NCI-H1930 (cell line): ENCODE results near the gene MUC15.

ENCODE experiments used
- DNase-seq, 2 experiments: peaks; one replicate each; lab custom pipeline; 2025; lab: John Stamatoyannopoulos, UW

MUC15 gene

DNA sequence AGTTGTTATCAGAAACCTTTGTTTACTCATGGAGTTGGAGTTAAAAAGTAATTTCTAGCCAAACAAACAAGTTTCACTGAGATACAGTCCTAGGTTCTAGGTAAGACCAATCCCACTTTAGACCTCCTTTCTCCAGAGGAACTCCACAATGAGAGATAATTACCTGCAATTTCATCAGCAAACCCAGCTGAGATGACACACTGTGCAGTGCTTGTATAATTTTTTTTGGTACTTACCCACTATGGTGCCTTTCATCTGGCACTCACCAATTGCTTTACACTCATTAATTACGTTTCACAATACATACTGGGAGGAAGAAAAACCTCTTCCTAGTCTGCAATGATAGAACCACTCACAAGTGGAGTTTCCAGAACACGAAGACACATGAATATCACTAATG is 1.8 kb upstream of the MUC15 start:
- DNase-seq = peak; percentile 77 to 80

DNA sequence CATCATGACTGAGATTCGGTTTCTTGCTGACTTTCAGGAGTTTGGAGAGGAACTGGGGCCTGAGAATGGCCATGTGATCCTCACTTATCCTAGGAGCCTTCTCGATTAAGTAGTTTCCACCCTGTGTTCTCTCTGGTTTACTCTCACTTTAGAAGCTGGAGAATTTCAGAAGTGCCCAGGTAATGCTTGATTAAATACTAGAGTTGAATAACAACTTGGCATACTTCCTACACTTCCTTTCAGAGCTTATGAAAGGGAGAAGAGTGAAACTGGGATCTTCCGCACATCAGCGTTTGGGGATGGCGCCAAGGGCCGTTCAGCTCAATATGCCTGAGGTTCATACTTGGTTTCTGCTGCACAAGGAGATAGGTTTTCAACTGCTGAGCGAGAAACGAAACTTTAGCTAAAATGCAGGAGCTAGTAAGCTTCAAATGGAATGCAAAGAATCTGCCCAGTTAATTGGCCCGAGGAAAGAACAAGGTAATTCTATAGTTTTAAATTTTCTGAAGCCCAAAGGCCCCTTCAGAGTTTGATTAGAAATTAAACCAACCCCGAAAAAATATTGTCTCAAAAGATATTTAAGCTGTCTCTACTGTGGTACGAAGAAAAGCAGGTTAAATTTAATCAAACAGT is 823 bp upstream of the MUC15 start:
- no peak for DNase-seq

DNA sequence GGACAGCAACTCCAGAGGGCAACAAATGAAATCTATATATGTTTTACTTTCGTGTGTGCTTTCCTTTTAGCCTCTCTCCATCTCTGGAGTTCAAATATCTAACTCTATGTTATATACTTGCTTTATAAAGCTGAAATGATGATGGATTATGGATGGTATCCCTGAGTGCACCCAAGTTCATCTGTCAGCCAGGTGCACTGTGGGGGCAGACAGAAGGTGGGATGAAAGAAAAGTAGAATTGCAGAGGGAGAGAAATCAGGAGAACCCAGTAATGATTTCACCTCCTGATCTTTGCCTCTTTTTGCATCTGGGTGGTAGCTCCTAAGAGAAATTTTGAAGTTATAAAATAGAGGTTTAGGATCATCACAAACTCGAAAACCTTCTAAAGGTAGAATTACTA is 2.4 kb downstream of the MUC15 start:
- DNase-seq = no peak

DNA sequence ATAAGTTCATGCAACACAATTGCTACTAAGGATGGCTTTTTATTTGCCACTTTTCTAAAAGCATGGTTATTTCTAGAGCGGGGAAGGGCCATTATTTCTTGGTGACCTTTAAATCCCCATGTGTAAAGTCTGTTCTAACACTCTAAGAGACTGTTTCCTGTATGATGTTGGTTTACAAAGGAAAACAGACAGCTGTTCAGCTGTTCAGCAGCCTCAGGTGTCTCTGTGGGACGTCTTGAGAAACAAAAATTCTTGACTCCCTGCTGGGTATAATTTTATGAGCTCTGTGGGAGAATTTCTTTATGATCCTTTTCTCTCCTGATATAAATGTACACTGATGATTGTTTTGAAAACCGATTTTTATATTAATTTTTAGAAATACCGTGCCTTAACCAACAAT is 13.9 kb downstream of the MUC15 start:
- DNase-seq = no peak

- DNase-seq = no peak
Measured at GRCh38 chr11:26557666-26558065, 14.4 kb downstream of the MUC15 start.

DNA sequence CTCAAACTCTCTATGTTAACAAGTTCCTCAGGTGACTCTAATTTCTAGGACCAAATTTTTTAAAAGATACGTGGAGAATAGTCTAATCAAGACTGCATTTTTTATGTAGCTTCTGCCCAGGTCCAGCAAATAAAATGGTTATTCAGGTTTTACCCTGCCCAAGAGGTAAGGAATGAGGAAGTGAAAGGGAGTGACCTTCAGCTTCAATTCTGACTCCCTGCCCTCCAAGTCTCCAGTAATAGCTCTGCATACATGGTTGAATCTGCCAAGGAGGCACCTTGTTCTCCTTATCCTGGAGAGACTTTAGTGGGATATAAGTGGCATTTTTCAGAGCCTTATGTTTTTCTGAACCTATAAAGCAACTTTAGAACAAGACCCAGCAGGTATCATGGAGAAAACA is 15.5 kb downstream of the MUC15 start:
- DNase-seq = no peak

DNA sequence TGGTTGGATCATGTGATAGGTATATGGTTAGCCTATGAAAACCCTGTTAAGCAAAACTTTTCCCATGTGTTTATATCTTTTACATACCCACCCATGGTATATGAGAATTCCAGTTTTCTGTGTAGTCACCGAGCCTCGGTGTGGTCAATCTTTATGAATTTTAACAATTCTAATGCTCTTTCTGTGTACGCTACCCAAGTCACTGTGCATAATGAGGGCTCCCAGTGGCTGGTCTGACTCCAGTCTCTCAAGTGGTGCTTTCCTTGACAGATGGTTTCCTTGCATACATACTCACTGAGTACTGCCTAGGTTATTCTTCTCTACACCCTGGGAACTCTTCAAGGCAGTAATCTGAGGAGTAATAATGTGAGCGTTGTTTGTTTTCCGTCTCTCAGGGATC is 17.6 kb downstream of the MUC15 start:
- no peak for DNase-seq

DNA sequence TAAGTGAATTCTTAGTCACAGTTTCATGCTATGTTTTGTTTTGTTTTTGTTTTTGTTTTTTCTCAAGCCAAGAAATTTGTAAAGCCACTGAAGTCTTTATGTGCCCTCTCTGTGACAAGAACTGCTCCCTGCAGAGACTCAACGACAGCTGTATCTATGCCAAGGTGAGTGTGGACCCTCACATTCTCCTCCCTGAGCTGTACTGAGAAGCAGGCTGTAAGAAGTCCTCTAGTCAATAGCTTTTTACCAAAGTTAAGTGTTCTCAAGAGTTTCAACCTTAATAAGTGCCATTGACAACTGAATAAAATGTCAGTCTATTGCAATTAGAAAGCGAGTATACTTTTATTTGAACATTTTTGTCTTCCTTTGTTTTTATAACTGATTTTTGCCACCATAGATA is 18.9 kb downstream of the MUC15 start:
- no peak for DNase-seq

DNA sequence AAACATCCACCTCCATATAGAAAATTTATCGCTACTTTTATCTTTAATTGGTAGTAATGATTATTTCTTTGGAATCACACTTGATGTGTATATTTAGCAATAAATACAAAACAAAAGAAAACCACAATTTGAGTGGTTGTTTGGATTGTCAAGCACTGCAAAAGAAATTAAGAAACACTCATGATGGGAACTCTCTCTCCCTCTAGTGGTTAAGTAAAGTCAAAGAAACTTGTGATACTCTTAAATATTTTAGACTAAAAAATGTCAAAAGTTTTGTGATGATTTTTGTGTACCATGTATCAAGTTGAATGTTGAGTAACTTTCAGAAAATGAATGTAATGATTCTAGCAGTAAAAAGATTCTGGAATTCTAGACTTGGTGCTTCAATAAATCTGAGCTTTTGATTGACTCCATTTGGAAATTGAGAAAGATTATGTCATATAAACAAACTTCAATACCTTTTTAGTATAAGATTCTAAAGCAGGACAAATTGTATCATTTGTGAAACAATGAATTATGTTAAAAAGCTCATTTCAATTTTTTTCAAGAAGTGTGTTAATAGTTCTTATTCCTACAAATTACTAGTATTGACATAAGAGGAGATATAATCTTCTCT is 20.8 kb downstream of the MUC15 start:
- no peak for DNase-seq

- no peak for DNase-seq
Measured at GRCh38 chr11:26550022-26550421, 22.0 kb downstream of the MUC15 start.

DNA sequence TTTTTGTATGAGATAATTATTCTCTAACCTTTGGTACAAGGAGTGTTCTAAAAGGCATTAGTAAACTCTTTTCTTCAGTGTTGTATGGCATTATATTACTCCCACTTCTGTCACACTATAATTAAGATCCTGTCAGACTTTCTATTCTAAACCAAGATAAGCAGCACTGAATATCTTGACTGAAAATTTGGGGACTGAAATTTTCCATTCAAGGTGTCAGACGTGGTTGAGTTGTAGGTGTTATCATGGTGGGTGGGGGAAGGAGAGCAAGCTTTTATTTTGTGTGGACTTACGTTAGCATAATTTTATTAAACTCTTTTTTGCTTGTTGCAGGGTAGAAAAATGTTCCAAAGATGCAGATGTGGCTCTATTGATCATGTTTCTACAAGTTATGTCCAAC is 22.9 kb downstream of the MUC15 start:
- DNase-seq = no peak

- DNase-seq = no peak
Measured at GRCh38 chr11:26541870-26542269, 30.2 kb downstream of the MUC15 start.

GRCh38 chr11:26539517-26539916 is 32.5 kb downstream of the MUC15 start:
- no peak for DNase-seq

GRCh38 chr11:26537341-26537740 is 34.7 kb downstream of the MUC15 start:
- DNase-seq = no peak

GRCh38 chr11:26527685-26528084 is 44.4 kb downstream of the MUC15 start:
- no peak for DNase-seq

DNA sequence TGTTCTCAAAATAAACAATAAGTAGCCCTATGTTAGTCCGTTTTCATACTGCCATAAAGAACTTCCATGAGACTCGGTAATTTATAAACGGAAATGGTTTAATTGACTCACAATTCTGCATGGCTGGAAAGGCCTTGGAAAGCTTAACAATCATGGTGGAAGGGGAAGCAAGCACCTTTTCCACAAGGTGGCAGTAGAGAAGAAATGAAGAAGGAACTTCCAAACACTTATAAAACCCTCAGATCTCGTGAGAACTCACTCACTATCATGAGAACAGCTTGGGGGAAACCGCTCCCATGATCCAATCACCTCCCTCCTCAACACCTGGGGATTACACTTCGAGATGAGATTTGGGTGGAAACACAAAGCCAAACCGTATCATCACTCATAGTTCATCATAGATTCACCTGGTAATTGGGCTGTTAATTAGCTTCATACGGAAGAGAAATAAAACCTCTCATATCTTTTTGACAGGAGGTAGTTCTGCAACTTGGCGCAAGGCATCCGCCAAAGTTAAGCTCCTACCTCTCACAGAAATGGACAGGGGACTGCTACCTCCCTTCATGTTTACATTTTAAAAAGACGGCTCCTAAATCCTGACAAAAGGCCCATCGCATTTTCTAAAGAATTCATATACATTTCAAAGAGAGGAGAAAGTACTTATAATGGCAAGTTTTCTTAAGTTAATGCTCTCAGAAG is 49.0 kb downstream of the MUC15 start:
- DNase-seq = peak in 1 of 2 experiments; percentile 6

DNA sequence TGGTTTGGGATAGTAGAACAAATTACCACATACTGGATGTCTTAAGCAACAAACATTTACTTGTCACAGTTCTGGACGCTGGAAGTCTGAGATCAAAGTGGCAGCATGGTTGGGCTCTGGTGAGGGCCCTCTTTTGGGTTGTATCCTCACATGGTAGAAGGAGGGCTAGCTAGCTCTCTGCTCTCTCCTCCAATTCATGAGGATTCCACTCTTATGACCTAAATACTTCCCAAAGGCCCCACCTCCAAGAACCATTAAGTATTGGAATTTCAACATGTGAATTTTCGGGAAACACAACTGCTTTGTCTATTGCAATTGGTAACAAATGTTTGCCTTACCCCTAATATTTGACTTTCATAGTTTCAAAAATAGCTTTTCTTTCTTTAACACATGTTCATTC is 52.6 kb downstream of the MUC15 start:
- no peak for DNase-seq

GRCh38 chr11:26512196-26512595 is 59.9 kb downstream of the MUC15 start:
- no peak for DNase-seq

DNA sequence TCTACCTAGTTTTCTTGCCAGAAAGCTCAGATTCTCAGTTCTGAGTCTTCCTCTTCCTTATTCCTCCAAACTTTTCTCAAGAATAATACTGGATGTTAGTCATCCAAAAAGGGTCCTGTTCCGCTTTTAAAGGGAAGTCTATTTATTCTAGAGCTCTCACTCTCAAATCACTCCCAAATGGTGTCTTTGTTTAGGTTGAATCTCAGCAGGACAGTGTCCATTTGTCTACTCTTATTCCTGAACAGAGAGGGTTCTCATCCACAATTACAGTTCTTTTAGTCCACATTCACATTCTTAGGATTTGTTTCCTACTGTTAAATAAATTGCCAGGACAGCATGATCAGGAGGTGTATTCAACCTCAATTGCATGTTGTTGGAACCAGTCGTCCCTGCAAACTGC is 61.3 kb downstream of the MUC15 start:
- DNase-seq = no peak

DNA sequence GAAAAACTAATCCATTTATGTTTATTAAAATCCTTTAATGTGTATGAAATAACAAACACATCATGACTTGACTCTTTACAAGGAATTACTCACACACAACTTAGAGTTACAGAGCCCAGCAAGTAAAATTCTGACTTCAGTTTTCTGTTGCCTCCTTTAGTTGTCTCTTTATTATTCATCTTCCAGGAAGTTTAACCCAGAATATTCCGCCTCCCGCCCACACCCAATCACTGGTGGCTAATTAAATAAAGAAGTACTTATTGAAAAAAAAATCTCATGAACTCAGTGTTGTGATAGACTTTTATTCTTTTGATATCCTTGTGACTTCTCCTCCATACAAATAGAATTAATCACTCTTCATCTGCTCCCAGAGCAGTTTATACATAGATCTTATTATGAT is 61.9 kb downstream of the MUC15 start:
- DNase-seq = no peak
